SK-N-MC (cell line): ENCODE data around the gene SCAMP3.

ENCODE experiments used
- DNase-seq: peaks from one replicate; pipeline ENCODE4 v3.0.0-alpha.2; 2011; ENCODE audit warnings: low read depth, low spot score
- H3K27ac ChIP-seq: fragments of 200-600 bp; sonication (generic); 2 replicates; pipeline ENCODE4 v1.5.1; 2016; ENCODE audit warnings: mixed run types
- H3K36me3 ChIP-seq: fragments of 200-600 bp; sonication (generic); 2 replicates; pipeline ENCODE4 v1.6.1; 2017; ENCODE audit warnings: antibody characterized with exemption, low read length, mixed read lengths; ENCODE audit not compliant: insufficient read depth
- H3K4me3 ChIP-seq: fragments of 200-600 bp; sonication (generic); 2 replicates; pipeline ENCODE4 v1.5.1; 2016
- H3K9ac ChIP-seq: fragments of 200-600 bp; sonication (generic); 2 replicates; pipeline ENCODE4 v1.8.0; 2017; ENCODE audit warnings: mixed run types, mixed read lengths; ENCODE audit not compliant: insufficient read length
- H3K9me3 ChIP-seq: fragments of 200-600 bp; sonication (generic); 2 replicates; pipeline ENCODE4 v1.6.1; 2017; ENCODE audit warnings: low read depth, mild to moderate bottlenecking, antibody characterized with exemption, low read length, moderate library complexity, mixed read lengths
- EZH2 ChIP-seq: fragments of 200-600 bp; sonication (generic); IDR thresholded peaks from one replicate; pipeline ENCODE4 v1.6.1; 2017; ENCODE audit warnings: antibody characterized with exemption
- FOXP2 ChIP-seq: optimal IDR thresholded peaks from 2 replicates; pipeline ENCODE3; 2011; ENCODE audit warnings: mild to moderate bottlenecking, moderate library complexity; ENCODE audit not compliant: insufficient read depth; ENCODE audit errors: extremely low read length, control extremely low read depth
- POLR2AphosphoS5 ChIP-seq: IDR thresholded peaks from 2 replicates; pipeline ENCODE4 v1.6.1; 2012; ENCODE audit warnings: mild to moderate bottlenecking, low read depth, low read length, borderline replicate concordance

Gene SCAMP3

GRCh38 chr1:155266553-155266952, 4.4 kb upstream of the SCAMP3 start:
- Histone ChIP-seq H3K36me3 (peaks cover 80% of the 10 kb centered on the region), H3K9ac (no peak overlapping the region), H3K9me3 (no peaks in the 10 kb centered on the region), H3K27ac (no peak overlapping the region), H3K4me3 (no peak overlapping the region)
- no peak for DNase-seq
- TF ChIP-seq POLR2AphosphoS5: no peak
- TF ChIP-seq EZH2: no peak
- TF ChIP-seq FOXP2: no peak

GRCh38 chr1:155263067-155263466, 907 bp upstream of the SCAMP3 start:
- no peak for DNase-seq
- Histone ChIP-seq H3K4me3 (no peak overlapping the region), H3K27ac (peak overlapping the region; percentile 67; the same call in 1 of the 2 replicates), H3K36me3 (peaks cover 61% of the 10 kb centered on the region), H3K9me3 (no peaks in the 10 kb centered on the region), H3K9ac (no peak overlapping the region)
- no peak for TF ChIP-seq POLR2AphosphoS5
- TF ChIP-seq FOXP2: no peak
- no peak for TF ChIP-seq EZH2

- no peak for DNase-seq
- peaks cover 50% of the 10 kb centered on the region for H3K36me3 ChIP-seq
- TF ChIP-seq FOXP2 (no peak), EZH2 (no peak), POLR2AphosphoS5 (no peak)
These were observed 688 bp downstream of the SCAMP3 start for GRCh38 chr1:155261493-155261851.

GRCh38 chr1:155260276-155260675, 1.9 kb downstream of the SCAMP3 start:
- Histone ChIP-seq H3K9me3 (no peaks in the 10 kb centered on the region), H3K36me3 (peaks cover 39% of the 10 kb centered on the region), H3K27ac (no peak overlapping the region), H3K4me3 (no peak overlapping the region), H3K9ac (no peak overlapping the region)
- no peak for DNase-seq
- TF ChIP-seq FOXP2 (no peak), POLR2AphosphoS5 (no peak), EZH2 (no peak)

More at GRCh38 chr1:155261493-155261851, 688 bp downstream of the SCAMP3 start:
- peak overlapping the region; percentile 93 for H3K9ac ChIP-seq
- H3K27ac ChIP-seq: peak overlapping the region; percentile 33; the same call in 1 of the 2 replicates
- no peaks in the 10 kb centered on the region for H3K9me3 ChIP-seq
- peak overlapping the region; percentile 92 for H3K4me3 ChIP-seq

GRCh38 chr1:155256058-155256852, 5.9 kb downstream of the SCAMP3 start:
- peak overlapping the region; percentile 75 for H3K9ac ChIP-seq
- DNase-seq: no peak
- peaks cover 16% of the 10 kb centered on the region; the same call in 1 of the 2 replicates for H3K36me3 ChIP-seq
- H3K4me3 ChIP-seq: peak overlapping the region; percentile 90
- no peaks in the 10 kb centered on the region for H3K9me3 ChIP-seq
- TF ChIP-seq POLR2AphosphoS5 (no peak; the same call in 1 of the 2 replicates), EZH2 (no peak), FOXP2 (no peak)
- peak overlapping the region; percentile 80 for H3K27ac ChIP-seq

GRCh38 chr1:155255243-155256007, 6.7 kb downstream of the SCAMP3 start, which contains the start of gene ENTREP3:
Gene ENTREP3 (minus strand): TSS chr1:155255483. CDS start chr1:155254877, 606 bp downstream.
- no peaks in the 10 kb centered on the region for H3K9me3 ChIP-seq
- H3K4me3 ChIP-seq: peak within 1 kb of the TSS; percentile 90
- H3K36me3 ChIP-seq: peaks cover 15% of the 10 kb centered on the region; the same call in 1 of the 2 replicates
- H3K27ac ChIP-seq: peak within 1 kb of the TSS; percentile 80
- TF ChIP-seq POLR2AphosphoS5 (peak; percentile 88), EZH2 (no peak)
- peak within 1 kb of the TSS; percentile 75 for H3K9ac ChIP-seq
- no peak for DNase-seq

GRCh38 chr1:155254714-155255242, 7.4 kb downstream of the SCAMP3 start:
- Histone ChIP-seq H3K4me3 (peak overlapping the region; percentile 90), H3K9me3 (no peaks in the 10 kb centered on the region), H3K36me3 (peaks cover 12% of the 10 kb centered on the region; the same call in 1 of the 2 replicates), H3K9ac (peak overlapping the region; percentile 75), H3K27ac (no peak overlapping the region)
- no peak for DNase-seq
- TF ChIP-seq FOXP2 (no peak), POLR2AphosphoS5 (no peak), EZH2 (no peak)

- Histone ChIP-seq H3K4me3 (peak overlapping the region; percentile 90), H3K27ac (no peak overlapping the region), H3K36me3 (peaks cover 9% of the 10 kb centered on the region; the same call in 1 of the 2 replicates), H3K9ac (peak overlapping the region; percentile 75), H3K9me3 (no peaks in the 10 kb centered on the region)
- DNase-seq: no peak
- TF ChIP-seq FOXP2: no peak
- TF ChIP-seq EZH2: no peak
- no peak for TF ChIP-seq POLR2AphosphoS5
These were observed 7.9 kb downstream of the SCAMP3 start for GRCh38 chr1:155254228-155254713.
